Effector memory CD8-positive, alpha-beta T cell (primary cell): Measurements from ENCODE around the gene SMG1.
"Not testable (repeated sequence)": the region's sequence is repeated elsewhere in the genome, so short reads cannot be mapped to it uniquely, and the experiment has no call there.

ENCODE experiments used
- ATAC-seq: fragments of 150-1000 bp; cut with Tn5 transposase; replicated peaks from 2 replicates; pipeline ENCODE4 v1.10.0; 2021; ENCODE audit warnings: mild to moderate bottlenecking, moderate library complexity
- DNase-seq, 3 experiments: peaks; one replicate each; pipeline ENCODE4 v3.0.0; 2021
- H3K27ac Mint-ChIP-seq, 2 donors: one replicate each; pipeline ENCODE4 v1.8.0; 2022; ENCODE audit warnings: mild to moderate bottlenecking in 2 of 2, mixed read lengths in 2 of 2, moderate library complexity in 2 of 2
- H3K27me3 Mint-ChIP-seq, 2 donors: one replicate each; pipeline ENCODE4 v1.8.0; 2022; ENCODE audit warnings: mixed read lengths in 2 of 2
- H3K36me3 Mint-ChIP-seq: one replicate; pipeline ENCODE4 v1.8.0; 2022; ENCODE audit warnings: mild to moderate bottlenecking, moderate library complexity, mixed read lengths; ENCODE audit not compliant: insufficient read depth
- H3K4me1 Mint-ChIP-seq, 2 donors: one replicate each; pipeline ENCODE4 v1.8.0; 2022; ENCODE audit warnings: low read depth in 2 of 2, mixed read lengths in 2 of 2
- H3K4me3 Mint-ChIP-seq, 2 donors: one replicate each; pipeline ENCODE4 v1.8.0; 2022; ENCODE audit warnings: mild to moderate bottlenecking in 2 of 2, mixed read lengths in 2 of 2, moderate library complexity in 2 of 2
- H3K9me3 Mint-ChIP-seq, 2 donors: one replicate each; pipeline ENCODE4 v1.8.0; 2022; ENCODE audit warnings: mixed read lengths in 2 of 2

The SMG1 gene

DNA sequence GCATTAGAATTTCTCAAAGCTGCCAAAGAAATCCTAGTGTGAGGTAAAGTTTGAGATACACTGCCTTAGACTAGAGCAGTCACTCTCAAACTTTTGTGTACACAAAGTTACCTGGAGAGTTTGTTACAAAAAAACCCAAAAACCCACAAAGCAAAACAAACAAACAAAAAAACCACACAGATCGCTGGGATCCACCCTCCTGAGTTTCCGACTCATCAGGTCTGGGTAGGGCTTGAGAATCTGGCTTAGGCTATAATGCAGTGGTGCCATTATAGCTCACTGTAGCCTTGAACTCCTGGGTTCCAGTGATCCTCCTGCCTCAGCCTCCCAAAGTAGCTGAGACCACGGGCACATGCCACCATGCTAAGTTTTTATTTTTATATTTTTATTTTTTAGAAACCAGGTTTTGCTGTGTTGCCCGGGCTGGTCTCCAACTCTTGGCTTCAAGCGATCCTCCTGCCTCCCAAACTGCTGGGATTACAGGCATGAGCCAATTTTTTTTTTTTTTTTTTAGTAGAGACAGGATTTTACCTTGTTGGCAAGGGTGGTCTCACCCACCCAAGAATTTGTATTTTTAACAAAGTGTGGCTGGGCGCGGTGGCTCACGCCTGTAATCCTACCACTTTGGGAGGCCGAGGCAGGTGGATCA is 22.3 kb upstream of the SMG1 start:
- DNase-seq, result no peak
- no peak overlapping the region for H3K27ac Mint-ChIP-seq

DNA sequence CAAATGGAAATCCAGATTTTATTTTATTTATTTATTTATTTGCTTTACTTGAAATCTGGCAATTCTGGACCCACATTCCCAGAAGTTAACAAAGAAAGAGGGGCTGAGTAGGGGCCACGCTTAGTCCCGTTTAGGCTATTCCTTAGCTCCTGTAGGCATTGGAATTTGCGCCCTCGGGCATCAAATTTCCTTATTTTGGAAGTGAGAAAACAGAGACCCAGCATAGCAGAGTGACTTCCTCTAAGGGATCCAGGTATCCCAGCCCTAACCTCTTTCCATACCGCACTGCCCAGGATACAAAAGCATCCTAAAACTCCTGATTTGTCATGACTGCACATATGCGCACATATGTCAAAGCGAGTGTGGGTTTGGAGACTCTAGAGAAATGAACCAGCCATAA is 19.0 kb upstream of the SMG1 start:
- no peak for DNase-seq
- H3K27ac Mint-ChIP-seq, result peak overlapping the region in 1 of 2 donors; percentile 85
- H3K4me3 Mint-ChIP-seq, result peak overlapping the region; percentile 68 to 72
- H3K4me1 Mint-ChIP-seq, result peaks cover 3 to 8% of the 10 kb centered on the region in 2 donors
- ATAC-seq, result no peak
- no peaks in the 10 kb centered on the region for H3K9me3 Mint-ChIP-seq
- H3K27me3 Mint-ChIP-seq, result no peaks in the 10 kb centered on the region
- no peaks in the 10 kb centered on the region for H3K36me3 Mint-ChIP-seq

More for the DNA sequence above, 22.3 kb upstream of the SMG1 start:
- Mint-ChIP-seq H3K9me3 (no peaks in the 10 kb centered on the region), H3K36me3 (no peaks in the 10 kb centered on the region), H3K4me3 (no peak overlapping the region), H3K27me3 (no peaks in the 10 kb centered on the region), H3K4me1 (peaks cover 6 to 8% of the 10 kb centered on the region in 2 donors)
- ATAC-seq, result no peak

DNA sequence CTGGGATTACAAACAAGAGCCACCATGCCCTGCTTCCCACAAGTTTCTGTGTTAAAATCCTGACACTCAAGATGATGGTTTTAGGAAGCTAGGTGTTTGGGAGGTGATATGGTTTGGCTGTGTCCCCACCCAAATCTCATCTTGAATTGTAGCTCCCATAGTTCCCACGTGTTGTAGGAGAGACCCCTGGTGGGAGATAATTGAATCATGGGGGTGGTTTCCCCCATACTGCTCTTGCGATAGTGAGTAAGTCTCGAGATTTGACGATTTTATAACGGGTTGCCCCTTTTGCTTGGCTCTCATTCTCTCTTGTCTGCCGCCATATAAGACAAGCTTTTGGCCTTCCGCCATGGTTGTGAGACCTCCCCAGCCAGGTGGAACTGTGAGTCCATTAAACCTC is 17.2 kb upstream of the SMG1 start:
- Mint-ChIP-seq H3K27me3 (no peaks in the 10 kb centered on the region), H3K4me3 (no peak overlapping the region), H3K36me3 (no peaks in the 10 kb centered on the region), H3K27ac (peak overlapping the region in 1 of 2 donors; percentile 77), H3K4me1 (peaks cover 3 to 8% of the 10 kb centered on the region in 2 donors), H3K9me3 (no peaks in the 10 kb centered on the region)
- ATAC-seq (no peak), DNase-seq (no peak)

DNA sequence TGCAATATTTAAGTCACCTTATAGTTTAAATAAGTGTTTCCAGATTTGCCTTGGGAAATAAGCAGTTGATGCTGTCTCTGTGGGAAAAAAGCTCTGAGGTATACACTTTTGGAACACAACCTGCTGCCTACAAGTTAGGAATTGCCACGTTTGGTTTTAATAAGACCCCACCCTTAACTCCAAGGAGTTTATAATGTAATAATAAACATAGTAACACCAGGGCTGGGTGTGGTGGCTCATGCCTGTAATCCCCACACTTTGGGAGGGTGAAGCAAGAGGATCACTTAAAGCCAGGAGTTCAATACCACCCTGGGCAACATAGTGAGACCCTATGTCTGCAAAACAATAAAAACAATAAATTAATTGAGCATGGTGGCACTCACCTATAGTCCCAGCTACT is 15.9 kb upstream of the SMG1 start:
- Mint-ChIP-seq H3K27me3 (peaks cover 0 to 4% of the 10 kb centered on the region in 2 donors), H3K4me3 (no peak overlapping the region), H3K9me3 (no peaks in the 10 kb centered on the region), H3K27ac (no peak overlapping the region), H3K4me1 (peaks cover 3 to 8% of the 10 kb centered on the region in 2 donors), H3K36me3 (no peaks in the 10 kb centered on the region)
- ATAC-seq, result no peak
- DNase-seq, result no peak

DNA sequence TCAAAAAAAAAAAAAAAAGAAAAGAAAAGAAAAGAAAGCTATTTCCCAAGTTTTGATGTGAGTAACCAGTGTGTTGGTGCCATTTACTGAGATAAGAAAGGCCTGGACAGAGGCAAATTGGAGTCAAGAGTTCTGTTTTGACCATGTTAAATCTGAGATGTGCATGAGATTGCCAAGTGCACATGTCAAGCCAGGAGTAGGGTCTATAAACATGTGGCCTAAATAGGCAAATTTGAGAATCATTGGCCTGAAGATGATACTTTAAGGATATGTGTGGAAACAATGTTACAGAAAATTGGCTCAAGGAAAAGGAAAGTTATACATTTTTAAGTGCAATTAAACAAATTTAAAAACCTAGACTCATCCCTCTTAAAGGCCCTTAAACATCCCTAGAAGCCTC is 15.3 kb upstream of the SMG1 start:
- Mint-ChIP-seq H3K27me3 (peaks cover 0 to 10% of the 10 kb centered on the region in 2 donors), H3K27ac (no peak overlapping the region), H3K4me1 (peaks cover 2 to 6% of the 10 kb centered on the region in 2 donors), H3K36me3 (no peaks in the 10 kb centered on the region), H3K4me3 (no peak overlapping the region), H3K9me3 (no peaks in the 10 kb centered on the region)
- DNase-seq (no peak), ATAC-seq (no peak)

DNA sequence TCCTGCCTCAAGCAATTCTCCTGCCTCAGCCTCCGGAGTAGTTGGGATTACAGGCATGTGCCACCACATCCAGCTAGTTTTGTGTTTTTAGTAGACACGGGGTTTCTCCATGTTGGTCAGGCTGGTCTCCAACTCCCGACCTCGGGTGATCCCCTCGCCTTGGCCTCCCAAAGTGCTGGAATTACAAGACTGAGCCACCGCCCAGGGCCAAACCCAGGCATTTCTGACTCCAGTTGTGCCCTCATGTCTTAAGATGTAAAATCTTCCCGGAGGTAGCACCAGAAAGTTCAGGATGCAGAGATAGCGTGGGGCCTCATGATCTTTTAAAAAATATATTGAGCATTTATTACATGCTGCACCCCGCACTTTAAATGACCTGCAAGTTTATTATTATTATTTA is 12.8 kb upstream of the SMG1 start:
- no peaks in the 10 kb centered on the region for H3K9me3 Mint-ChIP-seq
- H3K36me3 Mint-ChIP-seq, result peaks cover 4% of the 10 kb centered on the region
- no peak overlapping the region for H3K4me3 Mint-ChIP-seq
- H3K4me1 Mint-ChIP-seq, result no peaks in the 10 kb centered on the region
- DNase-seq (no peak), ATAC-seq (no peak)
- no peak overlapping the region for H3K27ac Mint-ChIP-seq
- H3K27me3 Mint-ChIP-seq, result peaks cover 0 to 11% of the 10 kb centered on the region in 2 donors

DNA sequence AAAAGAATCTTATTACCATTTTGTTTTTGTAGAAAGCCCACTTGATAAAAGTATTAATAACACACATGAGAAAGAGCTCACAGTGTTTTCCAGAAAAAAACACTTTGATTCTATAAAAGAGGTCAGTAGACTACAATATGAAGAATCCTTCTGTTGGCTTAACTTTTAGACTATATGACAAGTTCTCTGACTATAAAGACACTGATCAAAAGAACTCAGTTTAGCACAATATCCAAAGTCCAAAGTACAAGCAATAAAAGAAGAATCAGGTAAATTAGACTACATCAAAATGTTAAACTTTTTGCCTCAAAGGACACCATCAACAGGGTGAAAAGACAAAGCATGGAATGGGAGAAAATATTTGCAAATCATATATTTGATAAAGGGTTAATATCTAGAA is 11.2 kb upstream of the SMG1 start:
- peaks cover 4% of the 10 kb centered on the region for H3K36me3 Mint-ChIP-seq

DNA sequence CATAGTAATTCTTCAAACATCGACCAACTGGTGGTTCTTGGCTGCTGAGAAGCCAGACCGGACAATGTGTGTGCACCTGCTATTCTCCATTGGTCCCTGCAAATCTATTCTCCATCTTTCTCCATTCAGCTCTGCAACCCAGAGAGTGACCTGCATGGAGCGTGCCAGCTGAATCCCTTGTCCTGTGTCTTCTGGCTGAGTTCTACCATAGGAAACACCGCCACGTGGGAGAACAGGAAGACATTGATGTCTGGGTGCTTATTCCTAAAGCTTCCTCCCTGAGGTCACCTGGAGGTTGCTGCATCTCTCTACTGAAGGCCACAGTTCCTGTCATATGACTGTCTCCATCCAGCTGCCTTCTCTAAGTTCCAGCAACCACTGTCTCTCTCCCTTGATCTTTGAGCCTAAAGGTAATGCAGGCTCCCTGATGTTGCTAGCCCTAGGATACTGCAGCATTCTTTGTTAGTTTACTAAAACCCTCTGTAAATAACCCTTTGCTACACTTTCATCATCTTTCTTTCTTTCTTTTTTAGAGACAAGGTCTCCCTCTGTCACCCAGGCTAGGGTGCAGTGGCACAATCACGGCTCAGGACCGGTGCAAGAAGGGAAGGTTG is 10.6 kb upstream of the SMG1 start:
- Mint-ChIP-seq H3K27ac (no peak overlapping the region), H3K4me1 (no peaks in the 10 kb centered on the region), H3K36me3 (peaks cover 4% of the 10 kb centered on the region), H3K27me3 (peaks cover 0 to 11% of the 10 kb centered on the region in 2 donors), H3K4me3 (no peak overlapping the region), H3K9me3 (no peaks in the 10 kb centered on the region)
- DNase-seq (no peak), ATAC-seq (no peak)

More for the DNA sequence above, 11.2 kb upstream of the SMG1 start:
- DNase-seq (no peak), ATAC-seq (no peak)
- Mint-ChIP-seq H3K27me3 (peaks cover 0 to 11% of the 10 kb centered on the region in 2 donors), H3K4me3 (no peak overlapping the region), H3K9me3 (no peaks in the 10 kb centered on the region), H3K27ac (no peak overlapping the region), H3K4me1 (no peaks in the 10 kb centered on the region)

DNA sequence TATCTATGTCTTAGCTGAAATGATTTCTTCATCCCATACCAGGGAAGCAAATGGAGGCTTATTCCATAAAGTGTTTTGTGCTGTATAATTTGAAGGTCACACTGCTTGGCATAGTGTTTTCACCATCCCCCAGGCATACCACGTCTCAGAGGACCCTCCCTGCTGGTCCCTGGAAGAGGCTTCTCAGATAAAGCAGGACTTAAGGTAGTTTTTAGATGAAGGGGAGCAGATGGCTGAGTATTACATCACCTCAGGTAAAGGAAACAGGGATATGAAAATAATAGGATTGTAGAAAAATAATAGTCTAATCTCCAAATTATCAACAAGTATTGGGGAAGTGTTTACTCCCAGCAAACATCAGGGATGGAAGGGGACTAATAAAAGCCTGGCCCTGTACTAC is 7.3 kb upstream of the SMG1 start:
- no peak overlapping the region for H3K4me3 Mint-ChIP-seq
- H3K4me1 Mint-ChIP-seq, result no peaks in the 10 kb centered on the region
- no peak overlapping the region for H3K27ac Mint-ChIP-seq
- no peaks in the 10 kb centered on the region for H3K9me3 Mint-ChIP-seq
- ATAC-seq (no peak), DNase-seq (no peak)
- peaks cover 4% of the 10 kb centered on the region for H3K36me3 Mint-ChIP-seq
- H3K27me3 Mint-ChIP-seq, result peaks cover 0 to 11% of the 10 kb centered on the region in 2 donors

DNA sequence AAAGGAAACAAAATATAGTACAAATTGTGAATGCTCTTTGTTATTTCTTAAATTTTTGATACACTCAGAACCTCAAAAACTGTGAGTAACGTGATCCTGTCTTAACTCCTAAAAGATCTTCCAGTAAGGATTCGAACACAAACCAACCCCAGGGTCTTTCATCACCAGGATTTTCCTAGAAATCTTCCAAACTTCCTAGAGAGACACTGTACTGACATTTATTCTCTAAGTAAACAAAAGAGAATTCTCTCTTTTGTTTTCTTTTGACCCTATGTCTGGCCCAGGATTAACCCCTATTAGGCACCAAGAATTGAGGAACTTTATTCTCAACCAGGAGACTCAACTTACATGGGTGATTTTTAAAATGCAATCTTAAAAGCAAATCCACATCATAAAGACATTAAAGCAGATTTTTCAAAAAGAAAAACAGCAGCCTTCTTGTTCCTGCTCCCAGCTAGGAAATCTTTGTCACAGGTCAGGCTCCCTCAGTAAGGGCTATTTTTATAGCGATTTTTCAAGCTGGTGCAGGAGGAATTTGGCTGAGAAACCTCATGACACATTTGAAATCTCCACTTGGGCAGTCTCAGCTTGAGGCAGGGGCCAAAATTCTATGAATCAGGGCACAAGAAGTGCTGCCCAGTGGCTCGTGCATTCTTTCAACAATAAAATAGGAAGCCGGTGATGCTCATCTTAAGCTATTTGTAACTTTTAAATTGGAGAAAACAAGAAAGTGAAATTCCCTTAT is 6.2 kb upstream of the SMG1 start:
- ATAC-seq (no peak), DNase-seq (no peak)
- Mint-ChIP-seq H3K27me3 (peaks cover 0 to 11% of the 10 kb centered on the region in 2 donors), H3K4me3 (no peak overlapping the region), H3K9me3 (no peaks in the 10 kb centered on the region), H3K36me3 (peaks cover 4% of the 10 kb centered on the region), H3K4me1 (no peaks in the 10 kb centered on the region), H3K27ac (no peak overlapping the region)

DNA sequence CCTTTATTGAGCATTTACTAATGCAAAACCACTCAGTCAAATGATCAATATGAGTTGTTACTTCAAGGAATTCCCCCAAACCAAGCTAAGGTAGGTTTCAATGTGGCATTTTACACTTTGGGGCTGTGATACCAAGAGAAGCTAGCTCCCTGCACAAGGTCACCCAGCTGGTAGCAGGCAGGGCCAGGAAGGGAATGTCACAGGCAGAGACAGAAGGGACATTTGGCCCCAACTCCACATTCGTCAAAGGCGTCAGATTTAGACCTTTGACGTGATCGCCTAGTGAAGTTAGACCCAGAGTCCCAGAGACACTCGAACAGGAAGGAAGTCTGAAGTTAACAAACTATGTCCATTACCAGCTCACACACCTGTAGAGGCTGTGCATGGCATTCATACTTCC is 5.5 kb upstream of the SMG1 start:
- Mint-ChIP-seq H3K4me1 (peaks cover 3 to 5% of the 10 kb centered on the region in 2 donors), H3K27me3 (peaks cover 0 to 4% of the 10 kb centered on the region in 2 donors), H3K4me3 (no peak overlapping the region), H3K36me3 (peaks cover 8% of the 10 kb centered on the region), H3K9me3 (no peaks in the 10 kb centered on the region), H3K27ac (no peak overlapping the region)
- DNase-seq (no peak), ATAC-seq (no peak)

DNA sequence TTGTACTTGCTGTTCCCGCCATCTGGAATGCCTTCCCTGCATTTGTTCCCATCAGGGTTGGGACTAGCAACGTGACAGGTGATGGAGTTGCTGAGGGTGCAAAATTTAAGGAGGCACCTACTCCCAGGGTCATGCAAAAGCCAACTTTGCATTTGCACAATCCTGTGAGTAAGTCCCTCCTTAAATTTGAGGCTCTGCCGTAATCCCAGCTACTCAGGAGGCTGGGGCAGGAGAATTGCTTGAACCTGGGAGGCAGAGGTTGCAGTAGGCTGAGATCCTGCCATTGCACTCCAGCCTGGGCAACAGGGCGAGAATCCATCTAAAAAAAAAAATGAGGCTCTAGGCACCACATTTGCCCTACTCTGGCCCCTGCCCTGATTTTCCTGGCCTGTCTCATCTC is 3.9 kb upstream of the SMG1 start:
- peaks cover 18% of the 10 kb centered on the region for H3K36me3 Mint-ChIP-seq
- not testable (repeated sequence) for ATAC-seq, H3K4me1 Mint-ChIP-seq, H3K4me3 Mint-ChIP-seq, H3K27me3 Mint-ChIP-seq, H3K27ac Mint-ChIP-seq, H3K9me3 Mint-ChIP-seq, DNase-seq

DNA sequence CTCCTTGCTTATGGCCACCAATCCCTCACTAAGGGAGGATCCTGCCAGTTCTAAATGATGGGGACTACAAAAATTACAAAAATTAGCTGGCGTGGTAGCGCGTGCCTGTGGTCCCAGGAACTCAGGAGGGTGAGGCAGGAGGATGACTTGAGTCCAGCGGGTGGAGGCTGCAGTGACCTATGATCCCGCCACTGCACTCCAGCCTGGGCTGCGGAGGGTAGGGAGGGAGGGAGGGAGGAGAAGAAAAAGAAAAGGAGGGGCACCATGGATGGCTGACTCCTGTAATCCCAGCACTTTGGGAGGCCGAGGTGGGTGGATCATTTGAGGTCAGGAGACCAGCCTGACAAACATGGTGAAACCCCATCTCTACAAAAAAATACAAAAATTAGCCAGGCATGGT is 1.9 kb upstream of the SMG1 start:
- Mint-ChIP-seq H3K4me1 (peaks cover 20 to 22% of the 10 kb centered on the region in 2 donors), H3K36me3 (peaks cover 22% of the 10 kb centered on the region)
- not testable (repeated sequence) for ATAC-seq, H3K4me3 Mint-ChIP-seq, H3K9me3 Mint-ChIP-seq, H3K27me3 Mint-ChIP-seq, DNase-seq, H3K27ac Mint-ChIP-seq
